ENCODE data around the gene BRINP1. TPM values are rescaled to one million over a fixed set of nuclear protein-coding genes. Genes with fewer than 3 reads are reported as not detected.

Gene BRINP1
- total and polyA plus RNA-seq, 2 of the 8 experiments (the other 6 are each of a cell fraction or from before 2014, with no cell fraction given) = 19.5 to 20.5 TPM

DNA sequence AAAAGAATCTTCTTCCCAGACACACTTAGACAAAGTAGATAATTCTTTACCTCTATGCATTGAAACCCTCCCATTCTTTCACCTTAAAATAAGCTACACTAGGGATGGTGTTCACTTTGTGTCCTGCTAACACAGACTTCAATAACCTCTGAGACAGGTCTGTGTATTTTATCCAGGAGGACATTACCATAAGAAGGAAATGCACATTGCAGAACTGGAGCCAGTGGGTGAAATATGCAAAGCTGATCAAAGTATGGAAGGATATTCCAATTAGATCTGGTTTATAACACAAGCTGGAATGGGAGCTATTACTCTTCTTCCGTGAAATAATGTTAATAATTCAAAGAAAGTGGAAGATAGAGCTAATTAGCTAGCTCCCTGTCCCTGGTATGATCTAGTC is 204.1 kb downstream of the BRINP1 start (continued):
- TF ChIP-seq RFX5 (IDR thresholded peaks at IDR 0.05; ENCODE audit: borderline replicate concordance, low read depth, low read length) (no peak), SP1 (IDR thresholded peaks at IDR 0.05; ENCODE audit: low read depth, low read length) (no peak), JUND (IDR thresholded peaks at IDR 0.05; ENCODE audit: low read length) (no peak), CREB1 (IDR thresholded peaks at IDR 0.05) (no peak), RBBP5 (IDR thresholded peaks at IDR 0.05; ENCODE audit: borderline replicate concordance, low read depth, low read length) (no peak), BRCA1 (IDR thresholded peaks at IDR 0.05; ENCODE audit: low read depth, low read length) (no peak)
- TF ChIP-seq, protein P1, sequence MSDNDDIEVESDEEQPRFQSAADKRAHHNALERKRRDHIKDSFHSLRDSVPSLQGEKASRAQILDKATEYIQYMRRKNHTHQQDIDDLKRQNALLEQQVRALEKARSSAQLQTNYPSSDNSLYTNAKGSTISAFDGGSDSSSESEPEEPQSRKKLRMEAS (IDR thresholded peaks at IDR 0.05) = no peak
